GM18517 (cell line): ENCODE data around the gene ACYP2.

Source experiments
- ATAC-seq: cut with Tn5 transposase; IDR thresholded peaks from one replicate; pipeline ENCODE4 v1.9.1; 2021; ENCODE audit warnings: mild to moderate bottlenecking, moderate library complexity; ENCODE audit not compliant: unreplicated experiment

ACYP2 gene

GRCh38 chr2:54149638-54150441, 34.4 kb downstream of the ACYP2 start:
- ATAC-seq: no peak

GRCh38 chr2:54158311-54158710, 42.9 kb downstream of the ACYP2 start:
- no peak for ATAC-seq

- no peak for ATAC-seq
Measured at GRCh38 chr2:54161660-54162424, 46.4 kb downstream of the ACYP2 start.

- no peak for ATAC-seq
Measured at GRCh38 chr2:54164106-54164505, 48.7 kb downstream of the ACYP2 start.

GRCh38 chr2:54166121-54166773, 50.8 kb downstream of the ACYP2 start:
- no peak for ATAC-seq

GRCh38 chr2:54176577-54176976, 61.2 kb downstream of the ACYP2 start:
- no peak for ATAC-seq

- ATAC-seq: no peak
Measured at GRCh38 chr2:54183281-54183680, 67.9 kb downstream of the ACYP2 start.

- ATAC-seq: no peak
Measured at GRCh38 chr2:54183972-54184371, 68.6 kb downstream of the ACYP2 start.

GRCh38 chr2:54185105-54185504, 69.7 kb downstream of the ACYP2 start:
- ATAC-seq: no peak

GRCh38 chr2:54187331-54187730, 71.9 kb downstream of the ACYP2 start:
- ATAC-seq: no peak

GRCh38 chr2:54189539-54189938, 74.1 kb downstream of the ACYP2 start:
- no peak for ATAC-seq

- ATAC-seq: no peak
Measured at GRCh38 chr2:54191361-54192135, 76.1 kb downstream of the ACYP2 start.

GRCh38 chr2:54194761-54195750, 79.6 kb downstream of the ACYP2 start:
- ATAC-seq: peak; percentile 82

- no peak for ATAC-seq
Measured at GRCh38 chr2:54196646-54197045, 81.2 kb downstream of the ACYP2 start.

- no peak for ATAC-seq
Measured at GRCh38 chr2:54204476-54204875, 89.1 kb downstream of the ACYP2 start.

- ATAC-seq: no peak
Measured at GRCh38 chr2:54206596-54206995, 91.2 kb downstream of the ACYP2 start.

- no peak for ATAC-seq
Measured at GRCh38 chr2:54207666-54208195, 92.3 kb downstream of the ACYP2 start.

GRCh38 chr2:54208364-54209240, 93.2 kb downstream of the ACYP2 start:
- no peak for ATAC-seq

- ATAC-seq: no peak
Measured at GRCh38 chr2:54209379-54209778, 94.0 kb downstream of the ACYP2 start.
